Right atrium auricular region (tissue), 2 donors: ENCODE results near the gene NOC4L. TPM values are rescaled to one million over a fixed set of nuclear protein-coding genes. Genes with fewer than 3 reads are reported as not detected.
"Not testable (repeated sequence)": the region's sequence is repeated elsewhere in the genome, so short reads cannot be mapped to it uniquely, and the experiment has no call there.

ENCODE experiments used
- DNase-seq: peaks from one replicate; pipeline ENCODE4 v3.0.0-alpha.2; 2019; ENCODE audit warnings: low spot score
- H3K27ac ChIP-seq, 2 donors: fragments of 200-600 bp; sonication (generic); 1 replicate in 1 of 2; 2 replicates in 1 of 2; pipeline ENCODE4 v1.5.1; 2016 to 2019
- H3K27me3 ChIP-seq, 2 donors: fragments of 200-600 bp; sonication (generic); one replicate each; pipeline versions ENCODE4 v1.5.1 to v1.6.0; 2017 to 2019
- H3K36me3 ChIP-seq: fragments of 200-600 bp; sonication (generic); one replicate; pipeline ENCODE4 v1.5.1; 2016
- H3K4me1 ChIP-seq, 2 donors: fragments of 200-600 bp; sonication (generic); one replicate each; pipeline versions ENCODE4 v1.5.1 to v1.6.0; 2017 to 2019
- H3K4me3 ChIP-seq, 2 donors: fragments of 200-600 bp; sonication (generic); 1 replicate in 1 of 2; 2 replicates in 1 of 2; pipeline ENCODE4 v1.5.1; 2017 to 2019; ENCODE audit warnings: mild to moderate bottlenecking in 1 of 2, moderate library complexity in 1 of 2
- H3K9me3 ChIP-seq, 2 donors: fragments of 200-600 bp; sonication (generic); one replicate each; pipeline ENCODE4 v1.5.1; 2019
- total RNA-seq, 2 donors: library from RNA; depleted of rRNA; stranded (reverse); fragments of >200 nt; gene quantifications; one replicate each; pipeline ENCODE4 v1.1.0, GENCODE V29; 2016
- TF ChIP-seq, protein P1 (sequence below), 2 donors: fragments of 200-600 bp; sonication (generic); IDR thresholded peaks; one replicate each; pipeline ENCODE4 v1.5.1; 2019; ENCODE audit warnings: antibody characterized with exemption in 2 of 2

Gene NOC4L
- total RNA-seq, 2 donors from 2014 or later: 6.9 to 9.9 TPM

GRCh38 chr12:132194556-132194955, 50.3 kb downstream of the NOC4L start:
- H3K36me3 ChIP-seq: no peaks in the 10 kb centered on the region
- TF ChIP-seq, protein P1, sequence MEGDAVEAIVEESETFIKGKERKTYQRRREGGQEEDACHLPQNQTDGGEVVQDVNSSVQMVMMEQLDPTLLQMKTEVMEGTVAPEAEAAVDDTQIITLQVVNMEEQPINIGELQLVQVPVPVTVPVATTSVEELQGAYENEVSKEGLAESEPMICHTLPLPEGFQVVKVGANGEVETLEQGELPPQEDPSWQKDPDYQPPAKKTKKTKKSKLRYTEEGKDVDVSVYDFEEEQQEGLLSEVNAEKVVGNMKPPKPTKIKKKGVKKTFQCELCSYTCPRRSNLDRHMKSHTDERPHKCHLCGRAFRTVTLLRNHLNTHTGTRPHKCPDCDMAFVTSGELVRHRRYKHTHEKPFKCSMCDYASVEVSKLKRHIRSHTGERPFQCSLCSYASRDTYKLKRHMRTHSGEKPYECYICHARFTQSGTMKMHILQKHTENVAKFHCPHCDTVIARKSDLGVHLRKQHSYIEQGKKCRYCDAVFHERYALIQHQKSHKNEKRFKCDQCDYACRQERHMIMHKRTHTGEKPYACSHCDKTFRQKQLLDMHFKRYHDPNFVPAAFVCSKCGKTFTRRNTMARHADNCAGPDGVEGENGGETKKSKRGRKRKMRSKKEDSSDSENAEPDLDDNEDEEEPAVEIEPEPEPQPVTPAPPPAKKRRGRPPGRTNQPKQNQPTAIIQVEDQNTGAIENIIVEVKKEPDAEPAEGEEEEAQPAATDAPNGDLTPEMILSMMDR (IDR thresholded peaks at IDR 0.05): no peak
- no peak overlapping the region for H3K27ac ChIP-seq
- no peak for DNase-seq
- no peaks in the 10 kb centered on the region for H3K27me3 ChIP-seq
- H3K4me3 ChIP-seq: no peak overlapping the region
- H3K9me3 ChIP-seq: no peaks in the 10 kb centered on the region
- peaks cover 0 to 11% of the 10 kb centered on the region in 2 donors for H3K4me1 ChIP-seq

- DNase-seq: not testable (repeated sequence)
These were observed 51.0 kb downstream of the NOC4L start for GRCh38 chr12:132195242-132195641.

DNA sequence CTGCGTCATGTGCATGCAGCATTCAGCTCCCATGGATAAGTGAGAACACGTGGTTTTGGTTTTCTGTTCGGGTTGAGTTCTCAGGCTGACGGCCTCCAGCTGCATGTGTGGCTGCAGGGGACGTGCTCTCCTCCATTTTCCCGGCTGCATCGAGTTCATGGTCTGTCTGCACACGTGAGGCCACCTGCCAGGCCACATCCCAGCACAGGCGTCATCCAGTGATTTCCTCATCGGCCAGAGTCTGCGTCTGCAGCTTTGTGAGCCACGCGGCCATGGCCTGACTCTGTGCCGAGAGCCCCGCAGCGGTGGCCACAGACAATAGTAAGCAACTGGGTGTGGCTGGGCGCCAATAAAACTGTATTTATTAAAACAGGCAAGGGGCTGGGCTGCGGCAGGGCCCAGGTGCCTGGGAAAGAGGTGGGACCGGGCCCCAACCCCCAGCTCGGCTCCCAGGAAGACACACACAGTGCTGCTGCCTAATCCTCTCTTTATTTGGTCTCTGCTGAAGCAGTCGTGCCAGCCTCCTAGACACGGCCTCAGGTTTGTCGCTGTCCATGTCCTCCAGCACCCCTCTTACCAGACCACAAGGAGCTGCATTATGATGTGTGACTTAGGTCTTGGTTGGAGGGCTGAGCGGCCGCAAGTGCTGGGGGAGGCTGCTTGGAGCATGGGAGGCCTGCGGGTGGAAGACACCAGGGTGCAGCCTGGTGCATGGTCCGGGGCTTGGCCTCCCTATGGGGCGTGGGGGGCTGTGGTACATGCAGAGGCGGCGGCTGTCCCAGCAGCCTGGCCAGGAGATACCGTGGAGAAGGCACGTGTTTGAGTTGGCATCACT, 52.0 kb downstream of the NOC4L start:
- H3K4me1 ChIP-seq: no peaks in the 10 kb centered on the region
- no peaks in the 10 kb centered on the region for H3K27me3 ChIP-seq
- no peaks in the 10 kb centered on the region for H3K36me3 ChIP-seq
- no peak overlapping the region for H3K4me3 ChIP-seq
- DNase-seq: no peak
- H3K9me3 ChIP-seq: no peaks in the 10 kb centered on the region
- no peak overlapping the region for H3K27ac ChIP-seq
- TF ChIP-seq, protein P1 (IDR thresholded peaks at IDR 0.05): no peak

More at GRCh38 chr12:132195242-132195641, 51.0 kb downstream of the NOC4L start:
- not testable (repeated sequence) for H3K27ac ChIP-seq, H3K36me3 ChIP-seq, H3K4me1 ChIP-seq, H3K9me3 ChIP-seq, H3K27me3 ChIP-seq, H3K4me3 ChIP-seq

DNA sequence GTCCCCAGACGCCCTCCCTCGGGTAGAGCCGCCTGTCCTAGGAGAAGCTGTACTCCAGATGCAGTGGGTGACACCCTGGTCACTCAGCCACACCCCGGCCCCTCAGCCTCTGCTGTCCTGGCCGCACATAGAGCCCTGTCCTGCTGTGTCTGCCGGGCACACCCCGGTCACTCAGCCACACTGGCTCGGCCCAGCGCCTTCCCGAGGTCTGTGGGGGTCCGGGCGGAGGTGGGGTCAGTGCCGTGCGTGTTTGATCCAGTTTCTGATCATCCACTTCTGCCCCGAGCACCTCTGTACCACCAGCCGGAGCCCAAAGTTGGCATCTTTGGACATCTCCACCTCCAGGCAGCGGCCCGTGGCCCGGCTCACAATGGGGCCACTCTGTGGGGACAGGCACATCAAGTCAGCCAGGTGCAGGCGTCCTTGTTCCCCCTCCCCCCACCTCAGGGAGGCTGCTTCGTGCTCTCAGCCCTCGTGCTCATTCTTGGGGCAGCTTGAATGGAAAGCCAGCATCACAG, 52.7 kb downstream of the NOC4L start:
- no peaks in the 10 kb centered on the region for H3K27me3 ChIP-seq
- H3K36me3 ChIP-seq: no peaks in the 10 kb centered on the region
- no peak overlapping the region for H3K4me3 ChIP-seq
- H3K4me1 ChIP-seq: no peaks in the 10 kb centered on the region
- no peaks in the 10 kb centered on the region for H3K9me3 ChIP-seq
- TF ChIP-seq, protein P1 (IDR thresholded peaks at IDR 0.05): no peak
- no peak overlapping the region for H3K27ac ChIP-seq
- no peak for DNase-seq

- Histone ChIP-seq H3K27ac (no peak overlapping the region), H3K4me1 (no peaks in the 10 kb centered on the region), H3K4me3 (no peak overlapping the region), H3K27me3 (no peaks in the 10 kb centered on the region), H3K9me3 (no peaks in the 10 kb centered on the region), H3K36me3 (no peaks in the 10 kb centered on the region)
- TF ChIP-seq, protein P1 (IDR thresholded peaks at IDR 0.05): no peak
- no peak for DNase-seq
These were observed 53.5 kb downstream of the NOC4L start for GRCh38 chr12:132197581-132198354.

- Histone ChIP-seq H3K4me1 (no peaks in the 10 kb centered on the region), H3K27me3 (no peaks in the 10 kb centered on the region), H3K9me3 (no peaks in the 10 kb centered on the region), H3K27ac (no peak overlapping the region), H3K36me3 (no peaks in the 10 kb centered on the region), H3K4me3 (no peak overlapping the region)
- TF ChIP-seq, protein P1 (IDR thresholded peaks at IDR 0.05): no peak
- no peak for DNase-seq
These were observed 54.8 kb downstream of the NOC4L start for GRCh38 chr12:132199101-132199500.
